NCI-H187 (cell line): ENCODE measurements around the gene TCERG1L.
A peak's percentile ranks its signal among the peaks of the same experiment; 100 is the strongest.
"Not testable (repeated sequence)": the region's sequence is repeated elsewhere in the genome, so short reads cannot be mapped to it uniquely, and the experiment has no call there.

Source experiments
- DNase-seq, 2 experiments: peaks; one replicate each; lab custom pipeline; 2025; lab: John Stamatoyannopoulos, UW

TCERG1L gene

GRCh38 chr10:131144196-131144595 lies 167.3 kb downstream of the TCERG1L start:
- DNase-seq: no peak

GRCh38 chr10:131143425-131144165 lies 167.9 kb downstream of the TCERG1L start:
- no peak for DNase-seq

- DNase-seq: peak in 1 of 2 experiments; percentile 30
Observed at GRCh38 chr10:131142517-131143380, 168.8 kb downstream of the TCERG1L start.

GRCh38 chr10:131141645-131142516 lies 169.6 kb downstream of the TCERG1L start:
- peak; percentile 43 to 67 for DNase-seq

GRCh38 chr10:131141207-131141606 lies 170.3 kb downstream of the TCERG1L start:
- no peak for DNase-seq

- DNase-seq: no peak
Observed at GRCh38 chr10:131140606-131141005, 170.9 kb downstream of the TCERG1L start.

GRCh38 chr10:131137223-131137622 lies 174.3 kb downstream of the TCERG1L start:
- no peak for DNase-seq

GRCh38 chr10:131136336-131136735 lies 175.2 kb downstream of the TCERG1L start:
- DNase-seq: not testable (repeated sequence)

- DNase-seq: no peak
Observed at GRCh38 chr10:131135716-131136115, 175.8 kb downstream of the TCERG1L start.

- DNase-seq: no peak
Observed at GRCh38 chr10:131134651-131135050, 176.9 kb downstream of the TCERG1L start.

- DNase-seq: no peak
Observed at GRCh38 chr10:131134001-131134576, 177.4 kb downstream of the TCERG1L start.

- no peak for DNase-seq
Observed at GRCh38 chr10:131132681-131133080, 178.8 kb downstream of the TCERG1L start.

- DNase-seq: no peak
Observed at GRCh38 chr10:131131726-131132591, 179.6 kb downstream of the TCERG1L start.

- no peak for DNase-seq
Observed at GRCh38 chr10:131130025-131130424, 181.5 kb downstream of the TCERG1L start.

GRCh38 chr10:131129544-131129943 lies 182.0 kb downstream of the TCERG1L start:
- DNase-seq: no peak

- no peak for DNase-seq
Observed at GRCh38 chr10:131128731-131129130, 182.8 kb downstream of the TCERG1L start.

- no peak for DNase-seq
Observed at GRCh38 chr10:131127610-131128009, 183.9 kb downstream of the TCERG1L start.

- no peak for DNase-seq
Observed at GRCh38 chr10:131127138-131127589, 184.4 kb downstream of the TCERG1L start.

GRCh38 chr10:131126321-131127137 lies 185.0 kb downstream of the TCERG1L start:
- DNase-seq: peak in 1 of 2 experiments; percentile 30
